Upper lobe of left lung (tissue), 4 donors: ENCODE measurements around the gene RIN3.

Source experiments
- CTCF ChIP-seq, 6 experiments: fragments of 450-650 bp in 4 of 6; fragments of 200-600 bp in 2 of 6; sonication (generic) in 2 of 6; IDR thresholded peaks; one replicate each; pipeline ENCODE4 v1.5.1; 2016 to 2019; ENCODE audit warnings: antibody characterized with exemption in 6 of 6
- POLR2A ChIP-seq, 4 donors: fragments of 450-650 bp; IDR thresholded peaks; one replicate each; pipeline ENCODE4 v1.5.1; 2016 to 2017; ENCODE audit warnings: antibody characterized with exemption in 4 of 4, mild to moderate bottlenecking in 2 of 4
- POLR2AphosphoS5 ChIP-seq, 2 donors: sonication (generic); formaldehyde crosslinking; IDR thresholded peaks; one replicate each; pipeline ENCODE4 v1.5.1; 2017; ENCODE audit warnings: antibody characterized with exemption in 2 of 2

GRCh38 chr14:92685784-92686355 lies 172.3 kb downstream of the RIN3 start:
- no peak for TF ChIP-seq CTCF (IDR thresholded peaks at IDR 0.05)
- TF ChIP-seq POLR2A (IDR thresholded peaks at IDR 0.05), result no peak
- TF ChIP-seq POLR2AphosphoS5 (IDR thresholded peaks at IDR 0.05), result no peak
